SU-DHL-6 (cell line): Measurements from ENCODE around the gene SUSD6.

ENCODE experiments used
- CTCF ChIP-seq: fragments of 200-600 bp; sonication (generic); IDR thresholded peaks from one replicate; pipeline ENCODE4 v1.5.1; 2017; ENCODE audit warnings: antibody characterized with exemption, mild to moderate bottlenecking, low read length, moderate library complexity; ENCODE audit not compliant: insufficient read depth, poor library complexity, severe bottlenecking
- EZH2phosphoT487 ChIP-seq: fragments of 200-600 bp; sonication (generic), shearing (Covaris generic); conservative IDR thresholded peaks from 2 replicates; pipeline ENCODE4 v1.6.1; 2018; ENCODE audit warnings: mild to moderate bottlenecking, antibody characterized with exemption, low read length, moderate library complexity, mixed read lengths

- TF ChIP-seq CTCF = no peak
- no peak for TF ChIP-seq EZH2phosphoT487
These were observed 18.1 kb downstream of the SUSD6 start for GRCh38 chr14:69629225-69630127.
